Measurements from ENCODE around the gene CRB1.
A peak's percentile ranks its signal among the peaks of the same experiment; 100 is the strongest.

CRB1 gene

GRCh38 chr1:197397895-197398294 is 129.8 kb downstream of the CRB1 start:
- no peaks in the 10 kb centered on the region for H3K9me2 ChIP-seq (replicated peaks; ENCODE audit: low read depth, low read length)

GRCh38 chr1:197399755-197400521 is 131.9 kb downstream of the CRB1 start:
- Histone ChIP-seq H3F3A (ENCODE audit: low read depth) (no peaks in the 10 kb centered on the region), H3K9ac (ENCODE audit: low read depth, low read length, poor library complexity, severe bottlenecking) (no peak overlapping the region), H3K4me2 (ENCODE audit: low read depth, low read length, poor library complexity, severe bottlenecking) (peak overlapping the region; percentile 42), H3K4me3 (ENCODE audit: low read length, poor library complexity, severe bottlenecking) (peak overlapping the region; percentile 37), H3K4me1 (ENCODE audit: insufficient read depth, low read length, poor library complexity, severe bottlenecking) (peaks cover 5% of the 10 kb centered on the region), H4K20me1 (ENCODE audit: insufficient read depth, low read length, poor library complexity, severe bottlenecking) (no peaks in the 10 kb centered on the region), H3K9me3 (ENCODE audit: insufficient read depth, low read depth, low read length) (no peaks in the 10 kb centered on the region), H3K79me2 (ENCODE audit: insufficient read depth, low read length) (no peaks in the 10 kb centered on the region), H2AFZ (ENCODE audit: low read length) (peak overlapping the region; percentile 48), H3K36me3 (ENCODE audit: insufficient read depth, low read length) (no peaks in the 10 kb centered on the region), H3K27me3 (ENCODE audit: insufficient read depth, low read length, poor library complexity, severe bottlenecking) (no peaks in the 10 kb centered on the region), H3K9me2 (replicated peaks; ENCODE audit: low read depth, low read length) (no peaks in the 10 kb centered on the region)
- TF ChIP-seq EZH2phosphoT487 (IDR thresholded peaks at IDR 0.05; ENCODE audit: borderline replicate concordance) (no peak), CTCF (conservative IDR thresholded peaks at IDR 0.05; ENCODE audit: low read length) (peak; percentile 87)

More at GRCh38 chr1:197397895-197398294, 129.8 kb downstream of the CRB1 start:
- H3K9ac ChIP-seq (ENCODE audit: low read depth, low read length, poor library complexity, severe bottlenecking): no peak overlapping the region
- H3K4me1 ChIP-seq (ENCODE audit: insufficient read depth, low read length, poor library complexity, severe bottlenecking): peaks cover 18% of the 10 kb centered on the region
- H3F3A ChIP-seq (ENCODE audit: low read depth): no peaks in the 10 kb centered on the region
- no peaks in the 10 kb centered on the region for H3K79me2 ChIP-seq (ENCODE audit: insufficient read depth, low read length)
- no peak for TF ChIP-seq CTCF (conservative IDR thresholded peaks at IDR 0.05; ENCODE audit: low read length)
- no peak for TF ChIP-seq EZH2phosphoT487 (IDR thresholded peaks at IDR 0.05; ENCODE audit: borderline replicate concordance)
- 0 out of 2 replicates have a peak overlapping the region, but pooled peaks have one; percentile 3 for H2AFZ ChIP-seq (ENCODE audit: low read length)
- H4K20me1 ChIP-seq (ENCODE audit: insufficient read depth, low read length, poor library complexity, severe bottlenecking): no peaks in the 10 kb centered on the region
- no peaks in the 10 kb centered on the region for H3K27me3 ChIP-seq (ENCODE audit: insufficient read depth, low read length, poor library complexity, severe bottlenecking)
- no peak overlapping the region for H3K4me2 ChIP-seq (ENCODE audit: low read depth, low read length, poor library complexity, severe bottlenecking)
- no peak overlapping the region for H3K4me3 ChIP-seq (ENCODE audit: low read length, poor library complexity, severe bottlenecking)
- H3K9me3 ChIP-seq (ENCODE audit: insufficient read depth, low read depth, low read length): no peaks in the 10 kb centered on the region
- no peaks in the 10 kb centered on the region for H3K36me3 ChIP-seq (ENCODE audit: insufficient read depth, low read length)

GRCh38 chr1:197400522-197400902 is 132.5 kb downstream of the CRB1 start:
- H3K9ac ChIP-seq (ENCODE audit: low read depth, low read length, poor library complexity, severe bottlenecking): no peak overlapping the region
- H3K4me2 ChIP-seq (ENCODE audit: low read depth, low read length, poor library complexity, severe bottlenecking): peak overlapping the region; percentile 42
- no peaks in the 10 kb centered on the region for H3K27me3 ChIP-seq (ENCODE audit: insufficient read depth, low read length, poor library complexity, severe bottlenecking)
- TF ChIP-seq CTCF (conservative IDR thresholded peaks at IDR 0.05; ENCODE audit: low read length) (no peak), EZH2phosphoT487 (IDR thresholded peaks at IDR 0.05; ENCODE audit: borderline replicate concordance) (no peak)
- no peaks in the 10 kb centered on the region for H3F3A ChIP-seq (ENCODE audit: low read depth)
- peaks cover 5% of the 10 kb centered on the region for H3K4me1 ChIP-seq (ENCODE audit: insufficient read depth, low read length, poor library complexity, severe bottlenecking)
- no peaks in the 10 kb centered on the region for H3K9me2 ChIP-seq (replicated peaks; ENCODE audit: low read depth, low read length)
- peak overlapping the region; percentile 7; the same call in 1 of the 2 replicates for H2AFZ ChIP-seq (ENCODE audit: low read length)
- no peaks in the 10 kb centered on the region for H4K20me1 ChIP-seq (ENCODE audit: insufficient read depth, low read length, poor library complexity, severe bottlenecking)
- peak overlapping the region; percentile 37 for H3K4me3 ChIP-seq (ENCODE audit: low read length, poor library complexity, severe bottlenecking)
- no peaks in the 10 kb centered on the region for H3K9me3 ChIP-seq (ENCODE audit: insufficient read depth, low read depth, low read length)
- no peaks in the 10 kb centered on the region for H3K79me2 ChIP-seq (ENCODE audit: insufficient read depth, low read length)
- no peaks in the 10 kb centered on the region for H3K36me3 ChIP-seq (ENCODE audit: insufficient read depth, low read length)

Measured in Loucy (cell line).